GM12878 (cell line): ENCODE measurements around the gene DPP9.

ENCODE experiments used
- CEBPB ChIP-seq, 2 experiments: fragments of 150-350 bp in 1 of 2; IDR thresholded peaks; 2 replicates each; pipeline ENCODE4 v1.6.1; 2012 to 2014; ENCODE audit warnings: low read depth in 2 of 2, low read length in 2 of 2, borderline replicate concordance in 1 of 2, inconsistent platforms in 1 of 2
- TF ChIP-seq, protein P1 (sequence below), 3 experiments: IDR thresholded peaks in 2 of 3; conservative IDR thresholded peaks in 1 of 3; 2 replicates each; pipeline ENCODE4 v1.5.1; 2011; ENCODE audit warnings: low read depth in 3 of 3, low read length in 3 of 3, mild to moderate bottlenecking in 3 of 3, control low read depth in 2 of 3, moderate library complexity in 2 of 3, inconsistent platforms in 1 of 3, mixed read lengths in 1 of 3; ENCODE audit not compliant: control insufficient read depth in 2 of 3, insufficient read depth in 1 of 3; ENCODE audit errors: extremely low read depth in 1 of 3

- no peak for TF ChIP-seq CEBPB (IDR thresholded peaks at IDR 0.05; ENCODE audit: borderline replicate concordance in 1 of 2, low read depth in 2 of 2, low read length in 2 of 2)
- TF ChIP-seq, protein P1, sequence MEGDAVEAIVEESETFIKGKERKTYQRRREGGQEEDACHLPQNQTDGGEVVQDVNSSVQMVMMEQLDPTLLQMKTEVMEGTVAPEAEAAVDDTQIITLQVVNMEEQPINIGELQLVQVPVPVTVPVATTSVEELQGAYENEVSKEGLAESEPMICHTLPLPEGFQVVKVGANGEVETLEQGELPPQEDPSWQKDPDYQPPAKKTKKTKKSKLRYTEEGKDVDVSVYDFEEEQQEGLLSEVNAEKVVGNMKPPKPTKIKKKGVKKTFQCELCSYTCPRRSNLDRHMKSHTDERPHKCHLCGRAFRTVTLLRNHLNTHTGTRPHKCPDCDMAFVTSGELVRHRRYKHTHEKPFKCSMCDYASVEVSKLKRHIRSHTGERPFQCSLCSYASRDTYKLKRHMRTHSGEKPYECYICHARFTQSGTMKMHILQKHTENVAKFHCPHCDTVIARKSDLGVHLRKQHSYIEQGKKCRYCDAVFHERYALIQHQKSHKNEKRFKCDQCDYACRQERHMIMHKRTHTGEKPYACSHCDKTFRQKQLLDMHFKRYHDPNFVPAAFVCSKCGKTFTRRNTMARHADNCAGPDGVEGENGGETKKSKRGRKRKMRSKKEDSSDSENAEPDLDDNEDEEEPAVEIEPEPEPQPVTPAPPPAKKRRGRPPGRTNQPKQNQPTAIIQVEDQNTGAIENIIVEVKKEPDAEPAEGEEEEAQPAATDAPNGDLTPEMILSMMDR (IDR thresholded peaks at IDR 0.05 in 2 of 3, conservative IDR thresholded peaks at IDR 0.05 in 1 of 3; ENCODE audit: control insufficient read depth in 2 of 3, extremely low read depth in 1 of 3, insufficient read depth in 1 of 3, low read depth in 3 of 3, low read length in 3 of 3) = no peak
Observed at GRCh38 chr19:4772566-4772965, 48.9 kb upstream of the DPP9 start.
